NCI-H2107 treated with DMSO at 0.1 percent for 48 hours (cell line): Measurements from ENCODE around the gene MPV17.
"Not testable (repeated sequence)": the region's sequence is repeated elsewhere in the genome, so short reads cannot be mapped to it uniquely, and the experiment has no call there.

Experiments used
- DNase-seq: peaks from one replicate; lab custom pipeline; 2025; ENCODE audit not compliant: unreplicated experiment; lab: John Stamatoyannopoulos, UW

MPV17 gene

GRCh38 chr2:27323596-27324285 lies 844 bp upstream of the MPV17 start:
- DNase-seq: no peak

- DNase-seq: no peak
Measured at GRCh38 chr2:27322301-27322765, 564 bp downstream of the MPV17 start.

GRCh38 chr2:27320958-27321543 lies 1.8 kb downstream of the MPV17 start:
- no peak for DNase-seq

GRCh38 chr2:27319839-27320238 lies 3.1 kb downstream of the MPV17 start:
- DNase-seq: not testable (repeated sequence)

GRCh38 chr2:27316655-27317412 lies 6.1 kb downstream of the MPV17 start:
- DNase-seq: no peak

- DNase-seq: no peak
Measured at GRCh38 chr2:27315122-27315521, 7.8 kb downstream of the MPV17 start.

GRCh38 chr2:27314709-27315108 lies 8.2 kb downstream of the MPV17 start:
- DNase-seq: no peak

GRCh38 chr2:27313882-27314645 lies 8.8 kb downstream of the MPV17 start:
- no peak for DNase-seq

- DNase-seq: no peak
Measured at GRCh38 chr2:27312152-27312551, 10.7 kb downstream of the MPV17 start.

GRCh38 chr2:27309651-27310050 lies 13.2 kb downstream of the MPV17 start:
- no peak for DNase-seq

GRCh38 chr2:27308359-27308881 lies 14.5 kb downstream of the MPV17 start, which contains the start of gene UCN:
UCN (minus strand) TSS chr2:27308445; CDS start chr2:27307895, 550 bp downstream.
- no peak for DNase-seq

- no peak for DNase-seq
Measured at GRCh38 chr2:27307545-27308358, 15.1 kb downstream of the MPV17 start.

GRCh38 chr2:27307287-27307544 lies 15.7 kb downstream of the MPV17 start:
- no peak for DNase-seq

- no peak for DNase-seq
Measured at GRCh38 chr2:27306573-27307286, 16.2 kb downstream of the MPV17 start.

- DNase-seq: no peak
Measured at GRCh38 chr2:27306136-27306535, 16.8 kb downstream of the MPV17 start.

GRCh38 chr2:27305516-27305915 lies 17.4 kb downstream of the MPV17 start:
- no peak for DNase-seq

- no peak for DNase-seq
Measured at GRCh38 chr2:27304488-27305240, 18.2 kb downstream of the MPV17 start.

GRCh38 chr2:27303093-27304025 lies 19.5 kb downstream of the MPV17 start:
- peak; percentile 32 for DNase-seq
